Measurements from ENCODE around the gene PSMD3.
"Not testable (repeated sequence)": the region's sequence is repeated elsewhere in the genome, so short reads cannot be mapped to it uniquely, and the experiment has no call there.

The PSMD3 gene

DNA sequence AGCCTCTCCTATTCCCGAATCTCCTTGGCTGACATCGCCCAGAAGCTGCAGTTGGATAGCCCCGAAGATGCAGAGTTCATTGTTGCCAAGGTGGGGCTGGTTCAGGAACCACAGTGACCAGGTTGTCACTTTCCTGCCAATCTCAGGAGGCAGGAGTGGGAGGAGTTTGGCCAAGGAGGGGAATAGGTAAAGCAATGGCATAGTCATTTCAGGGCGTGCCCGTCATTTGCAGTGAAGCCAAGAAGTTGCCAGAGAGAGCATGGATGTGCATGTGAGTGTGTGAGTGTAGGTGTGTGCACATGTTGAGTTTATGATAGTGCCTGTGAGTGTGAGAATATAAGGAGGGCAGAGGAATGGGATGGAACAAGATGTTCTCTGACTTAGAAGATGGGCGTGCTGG, 14.8 kb downstream of the PSMD3 start:
- TF ChIP-seq, protein P1, sequence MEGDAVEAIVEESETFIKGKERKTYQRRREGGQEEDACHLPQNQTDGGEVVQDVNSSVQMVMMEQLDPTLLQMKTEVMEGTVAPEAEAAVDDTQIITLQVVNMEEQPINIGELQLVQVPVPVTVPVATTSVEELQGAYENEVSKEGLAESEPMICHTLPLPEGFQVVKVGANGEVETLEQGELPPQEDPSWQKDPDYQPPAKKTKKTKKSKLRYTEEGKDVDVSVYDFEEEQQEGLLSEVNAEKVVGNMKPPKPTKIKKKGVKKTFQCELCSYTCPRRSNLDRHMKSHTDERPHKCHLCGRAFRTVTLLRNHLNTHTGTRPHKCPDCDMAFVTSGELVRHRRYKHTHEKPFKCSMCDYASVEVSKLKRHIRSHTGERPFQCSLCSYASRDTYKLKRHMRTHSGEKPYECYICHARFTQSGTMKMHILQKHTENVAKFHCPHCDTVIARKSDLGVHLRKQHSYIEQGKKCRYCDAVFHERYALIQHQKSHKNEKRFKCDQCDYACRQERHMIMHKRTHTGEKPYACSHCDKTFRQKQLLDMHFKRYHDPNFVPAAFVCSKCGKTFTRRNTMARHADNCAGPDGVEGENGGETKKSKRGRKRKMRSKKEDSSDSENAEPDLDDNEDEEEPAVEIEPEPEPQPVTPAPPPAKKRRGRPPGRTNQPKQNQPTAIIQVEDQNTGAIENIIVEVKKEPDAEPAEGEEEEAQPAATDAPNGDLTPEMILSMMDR (IDR thresholded peaks at IDR 0.05; ENCODE audit: low read depth, low read length) = no peak
- DNase-seq (ENCODE audit: low read depth in 2 of 2) = no peak
- no peak overlapping the region for H3K4me3 ChIP-seq (replicated peaks in 1 of 2; ENCODE audit: low read depth in 2 of 2, low read length in 2 of 2)

DNA sequence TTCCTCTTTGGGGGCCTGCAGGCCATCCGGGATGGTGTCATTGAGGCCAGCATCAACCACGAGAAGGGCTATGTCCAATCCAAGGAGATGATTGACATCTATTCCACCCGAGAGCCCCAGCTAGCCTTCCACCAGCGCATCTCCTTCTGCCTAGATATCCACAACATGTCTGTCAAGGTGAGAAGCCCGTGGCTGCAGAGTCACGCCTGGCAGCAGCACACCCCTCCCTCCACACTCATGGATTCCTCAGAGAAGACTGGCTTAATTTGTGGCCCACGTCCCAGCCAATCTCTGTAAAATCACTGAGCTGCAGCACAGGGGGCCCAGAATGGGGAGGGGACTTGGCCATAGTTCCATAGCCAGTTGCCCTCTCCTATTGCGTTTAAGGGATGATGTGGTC, 15.6 kb downstream of the PSMD3 start:
- no peak for DNase-seq (ENCODE audit: low read depth in 2 of 2)
- TF ChIP-seq, protein P1 (IDR thresholded peaks at IDR 0.05; ENCODE audit: low read depth, low read length) = no peak
- no peak overlapping the region for H3K4me3 ChIP-seq (replicated peaks in 1 of 2; ENCODE audit: low read depth in 2 of 2, low read length in 2 of 2)

DNA sequence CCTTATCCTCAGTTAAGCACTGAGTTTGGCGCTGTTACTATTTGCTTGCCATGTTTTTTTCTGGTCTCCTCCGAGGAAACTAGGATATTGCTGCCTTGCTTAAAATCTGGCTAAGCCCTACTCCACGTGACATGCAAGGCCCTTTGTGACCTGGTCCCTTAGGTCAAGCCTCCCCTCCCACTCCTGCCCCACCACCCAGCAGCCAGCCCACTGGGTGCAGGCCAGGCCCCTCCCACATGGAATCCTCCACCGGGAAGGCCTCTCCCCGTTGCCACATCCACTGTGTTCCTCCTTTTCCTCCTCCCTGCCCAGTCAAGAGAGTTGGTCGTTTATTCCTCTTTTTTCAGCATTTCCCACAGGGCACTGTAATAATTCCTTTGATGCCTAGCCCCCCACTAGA, 16.2 kb downstream of the PSMD3 start:
- H3K4me3 ChIP-seq (replicated peaks in 1 of 2; ENCODE audit: low read depth in 2 of 2, low read length in 2 of 2) = no peak overlapping the region
- DNase-seq (ENCODE audit: low read depth in 2 of 2) = no peak
- TF ChIP-seq, protein P1 (IDR thresholded peaks at IDR 0.05; ENCODE audit: low read depth, low read length) = no peak

DNA sequence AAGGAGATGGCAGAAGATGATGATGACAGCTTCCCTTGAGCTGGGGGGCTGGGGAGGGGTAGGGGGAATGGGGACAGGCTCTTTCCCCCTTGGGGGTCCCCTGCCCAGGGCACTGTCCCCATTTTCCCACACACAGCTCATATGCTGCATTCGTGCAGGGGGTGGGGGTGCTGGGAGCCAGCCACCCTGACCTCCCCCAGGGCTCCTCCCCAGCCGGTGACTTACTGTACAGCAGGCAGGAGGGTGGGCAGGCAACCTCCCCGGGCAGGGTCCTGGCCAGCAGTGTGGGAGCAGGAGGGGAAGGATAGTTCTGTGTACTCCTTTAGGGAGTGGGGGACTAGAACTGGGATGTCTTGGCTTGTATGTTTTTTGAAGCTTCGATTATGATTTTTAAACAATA, 16.9 kb downstream of the PSMD3 start:
- no peak for DNase-seq (ENCODE audit: low read depth in 2 of 2)
- TF ChIP-seq, protein P1 (IDR thresholded peaks at IDR 0.05; ENCODE audit: low read depth, low read length) = no peak
- H3K4me3 ChIP-seq (replicated peaks in 1 of 2; ENCODE audit: low read depth in 2 of 2, low read length in 2 of 2) = no peak overlapping the region

DNA sequence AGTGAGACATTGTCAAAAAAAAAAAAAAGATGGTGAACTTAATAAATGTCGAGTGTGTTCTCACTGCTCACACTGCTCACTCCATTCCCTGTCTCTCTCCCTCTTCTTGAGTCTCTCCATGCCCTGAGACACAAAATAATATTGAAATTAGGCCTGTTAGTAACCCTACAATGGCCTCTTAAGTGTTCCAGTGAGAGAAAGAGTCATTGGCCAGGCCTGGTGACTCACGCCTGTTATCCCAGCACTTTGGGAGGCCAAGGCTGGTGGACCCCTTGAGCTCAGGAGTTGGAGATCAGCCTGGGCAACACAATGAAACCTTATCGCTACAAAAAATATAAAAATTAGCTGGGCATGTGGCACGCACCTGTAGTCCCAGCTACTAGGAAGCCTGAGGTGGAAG, 18.5 kb downstream of the PSMD3 start:
- no peak overlapping the region for H3K4me3 ChIP-seq (replicated peaks in 1 of 2; ENCODE audit: low read depth in 2 of 2, low read length in 2 of 2)
- peak in 1 of 2 donors; percentile 32 for DNase-seq (ENCODE audit: low read depth in 2 of 2)

DNA sequence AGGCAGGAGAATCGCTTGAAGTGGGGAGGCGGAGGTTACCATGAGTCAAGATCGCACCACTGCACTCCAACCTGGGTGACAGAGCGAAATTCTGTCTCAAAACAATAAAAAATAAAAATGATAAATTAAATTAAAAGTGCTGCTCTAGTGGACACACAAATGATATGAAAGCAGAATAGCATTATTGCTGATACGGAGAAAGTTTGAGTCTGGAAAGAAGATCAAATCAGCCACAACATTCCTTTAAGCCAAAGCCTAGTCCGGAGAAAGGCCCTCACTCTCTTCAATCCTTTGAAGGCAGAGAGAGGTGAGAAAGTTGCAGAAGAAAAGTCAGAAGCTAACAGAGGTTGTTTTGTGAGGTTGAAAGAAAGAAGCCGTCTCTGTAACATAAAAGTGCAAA, 19.6 kb downstream of the PSMD3 start:
- TF ChIP-seq, protein P1 (IDR thresholded peaks at IDR 0.05; ENCODE audit: low read depth, low read length) = no peak
- H3K4me3 ChIP-seq (replicated peaks in 1 of 2; ENCODE audit: low read depth in 2 of 2, low read length in 2 of 2) = no peak overlapping the region
- no peak for DNase-seq (ENCODE audit: low read depth in 2 of 2)

More for the DNA sequence above, 18.5 kb downstream of the PSMD3 start:
- TF ChIP-seq, protein P1 (IDR thresholded peaks at IDR 0.05; ENCODE audit: low read depth, low read length) = no peak

DNA sequence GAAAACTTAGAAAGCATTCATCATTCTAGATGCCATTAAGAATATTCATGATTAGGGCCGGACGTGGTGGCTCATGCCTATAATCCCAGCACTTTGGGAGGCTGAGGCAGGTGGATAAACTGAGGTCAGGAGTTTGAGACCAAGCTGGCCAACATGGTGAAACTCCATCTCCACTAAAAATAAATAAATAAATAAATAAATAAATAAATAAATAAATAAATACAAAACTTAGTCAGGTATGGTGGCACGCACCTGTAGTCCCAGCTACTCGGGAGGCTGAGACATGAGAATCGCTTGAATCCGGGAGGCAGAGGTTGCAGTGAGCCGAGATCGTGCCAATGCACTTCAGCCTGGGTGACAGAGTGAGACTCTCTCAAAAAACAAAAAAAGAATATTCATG, 20.7 kb downstream of the PSMD3 start:
- DNase-seq (ENCODE audit: low read depth in 2 of 2); H3K4me3 ChIP-seq (replicated peaks in 1 of 2; ENCODE audit: low read depth in 2 of 2, low read length in 2 of 2): not testable (repeated sequence)
